Neural cell (in vitro differentiated cells): ENCODE results near the gene ADK.

Experiments
- CTCF ChIP-seq: fragments of 450-650 bp; IDR thresholded peaks from 2 replicates; pipeline ENCODE4 v1.5.1; 2014; ENCODE audit warnings: antibody characterized with exemption, mild to moderate bottlenecking, moderate library complexity; ENCODE audit not compliant: poor library complexity, severe bottlenecking
- EP300 ChIP-seq: fragments of 450-650 bp; conservative IDR thresholded peaks from 2 replicates; pipeline ENCODE4 v1.6.1; 2014; ENCODE audit warnings: antibody characterized with exemption, mild to moderate bottlenecking, moderate library complexity; ENCODE audit not compliant: poor library complexity, severe bottlenecking
- EZH2 ChIP-seq: fragments of 200-600, 300-800 bp; shearing (Covaris generic), sonication (generic); IDR thresholded peaks from 2 replicates; pipeline ENCODE4 v1.6.1; 2014; ENCODE audit warnings: antibody characterized with exemption, low read length, borderline replicate concordance, mild to moderate bottlenecking; ENCODE audit not compliant: insufficient read depth, poor library complexity, severe bottlenecking
- MXI1 ChIP-seq: fragments of 450-650 bp; conservative IDR thresholded peaks from 2 replicates; pipeline ENCODE4 v1.6.1; 2014; ENCODE audit warnings: antibody characterized with exemption, mild to moderate bottlenecking; ENCODE audit not compliant: poor library complexity, severe bottlenecking
- POLR2AphosphoS5 ChIP-seq: IDR thresholded peaks from 2 replicates; pipeline ENCODE4 v1.6.1; 2012
- RAD21 ChIP-seq: fragments of 450-650 bp; conservative IDR thresholded peaks from 2 replicates; pipeline ENCODE4 v1.6.1; 2014; ENCODE audit warnings: antibody characterized with exemption, mild to moderate bottlenecking, moderate library complexity
- REST ChIP-seq: IDR thresholded peaks from 2 replicates; pipeline ENCODE4 v1.6.1; 2012; ENCODE audit warnings: borderline replicate concordance
- SMC3 ChIP-seq: fragments of 450-650 bp; conservative IDR thresholded peaks from 2 replicates; pipeline ENCODE4 v1.6.1; 2014; ENCODE audit warnings: antibody characterized with exemption, mild to moderate bottlenecking, moderate library complexity; ENCODE audit not compliant: poor library complexity
- TAF1 ChIP-seq: IDR thresholded peaks from 2 replicates; pipeline ENCODE4 v1.6.1; 2012; ENCODE audit warnings: low read depth

- TF ChIP-seq POLR2AphosphoS5: no peak
- TF ChIP-seq CTCF: no peak
- no peak for TF ChIP-seq EZH2
- no peak for TF ChIP-seq EP300
- TF ChIP-seq RAD21: no peak
- TF ChIP-seq TAF1: no peak
- no peak for TF ChIP-seq REST
- TF ChIP-seq MXI1: no peak
- no peak for TF ChIP-seq SMC3
Observed at GRCh38 chr10:74684462-74684861, 533.4 kb downstream of the ADK start.
